HAP-1 (cell line): Measurements from ENCODE around the gene ENPEP.
"Not testable (repeated sequence)": the region's sequence is repeated elsewhere in the genome, so short reads cannot be mapped to it uniquely, and the experiment has no call there.

Source experiments
- DNase-seq, 2 experiments: peaks; one replicate each; pipeline ENCODE4 v3.0.0-alpha.2; 2016 to 2020; ENCODE audit warnings: low spot score in 2 of 2
- H3K27me3 ChIP-seq: fragments of 250-450 bp; sonication (Bioruptor Pico); 2 replicates; pipeline ENCODE4 v1.5.1; 2020; ENCODE audit warnings: low read depth, mild to moderate bottlenecking, moderate library complexity
- H3K36me3 ChIP-seq: fragments of 250-450 bp; sonication (Bioruptor Pico); replicated peaks from 2 replicates; pipeline ENCODE4 v1.5.1; 2020; ENCODE audit warnings: mild to moderate bottlenecking
- H3K4me1 ChIP-seq: fragments of 250-450 bp; sonication (Bioruptor Pico); 2 replicates; pipeline ENCODE4 v1.5.1; 2020; ENCODE audit warnings: mild to moderate bottlenecking
- H3K4me3 ChIP-seq: fragments of 250-450 bp; sonication (Bioruptor Pico); 2 replicates; pipeline ENCODE4 v1.5.1; 2020; ENCODE audit warnings: mild to moderate bottlenecking, moderate library complexity
- H3K9me3 ChIP-seq: fragments of 250-450 bp; sonication (Bioruptor Pico); 2 replicates; pipeline ENCODE4 v1.5.1; 2020; ENCODE audit warnings: mild to moderate bottlenecking, moderate library complexity
- in situ Hi-C: fragments of 300-500 bp; cut with MboI; formaldehyde crosslinking; loops from 3 replicates; pipeline ENCODE4 v1.14.3; 2020; ENCODE audit warnings: low sequenced_read_pairs, inconsistent platforms, mixed read lengths

Gene ENPEP

DNA sequence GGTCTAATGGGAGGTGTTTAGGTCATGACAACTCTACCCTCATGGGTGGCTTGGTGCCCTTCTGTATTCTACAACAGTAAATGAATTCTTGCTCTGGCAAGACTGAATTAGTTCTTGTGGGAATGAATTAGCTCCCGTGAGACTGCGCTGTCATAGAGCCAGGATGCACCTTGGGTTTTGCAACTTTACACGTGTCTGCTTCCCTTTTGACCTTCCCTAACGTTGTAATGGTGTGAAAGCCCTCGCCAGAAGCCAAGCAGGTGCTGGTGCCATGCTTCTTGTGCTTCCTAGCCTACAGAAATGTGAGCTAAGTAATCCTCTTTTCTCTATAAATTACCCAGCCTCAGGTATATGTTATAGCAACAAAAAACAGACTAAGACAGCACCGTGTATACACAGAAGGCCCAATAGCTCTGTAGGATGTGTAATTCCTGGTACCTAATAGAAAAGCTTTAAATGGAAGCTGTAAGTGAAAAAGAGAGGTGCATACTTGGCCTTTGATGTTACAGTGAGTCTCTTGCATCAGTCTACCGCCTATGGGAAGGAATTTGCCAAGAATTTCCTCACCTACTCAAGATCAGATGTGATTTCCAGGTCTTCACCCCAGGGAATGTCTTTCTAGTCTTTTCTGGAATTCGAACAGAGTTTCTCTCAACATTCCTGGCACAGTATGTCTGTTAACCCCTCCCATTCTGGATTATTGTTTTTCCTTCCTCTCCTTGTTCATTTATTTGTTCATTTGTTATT, 3.2 kb upstream of the ENPEP start:
- no peak for DNase-seq
- Histone ChIP-seq H3K4me3 (no peak overlapping the region), H3K4me1 (no peaks in the 10 kb centered on the region), H3K9me3 (no peaks in the 10 kb centered on the region), H3K36me3 (no peaks in the 10 kb centered on the region), H3K27me3 (no peaks in the 10 kb centered on the region)
- in situ Hi-C loops: no loop called here

DNA sequence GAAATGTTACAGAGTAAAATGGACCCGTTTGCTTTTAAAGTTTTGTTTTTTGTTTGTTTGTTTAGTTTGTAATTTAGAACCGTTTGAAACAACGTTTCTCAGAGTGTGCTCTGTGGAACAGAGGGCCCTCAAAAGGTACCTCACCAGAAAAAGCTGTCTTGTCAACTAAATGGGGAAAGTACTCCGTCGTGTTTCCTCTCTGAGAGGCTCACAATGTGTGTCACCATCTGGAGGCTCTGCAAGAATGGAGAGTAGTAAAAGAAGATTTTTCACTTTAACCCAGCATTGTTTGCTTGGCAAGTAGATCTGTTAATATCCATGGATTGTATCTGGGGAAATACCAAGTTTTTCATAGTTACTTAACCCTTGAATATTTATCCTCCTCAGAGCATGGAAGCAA, 1.5 kb upstream of the ENPEP start:
- in situ Hi-C loops: no loop called here
- Histone ChIP-seq H3K27me3 (no peaks in the 10 kb centered on the region), H3K36me3 (no peaks in the 10 kb centered on the region), H3K4me3 (no peak overlapping the region), H3K9me3 (no peaks in the 10 kb centered on the region), H3K4me1 (no peaks in the 10 kb centered on the region)
- no peak for DNase-seq

DNA sequence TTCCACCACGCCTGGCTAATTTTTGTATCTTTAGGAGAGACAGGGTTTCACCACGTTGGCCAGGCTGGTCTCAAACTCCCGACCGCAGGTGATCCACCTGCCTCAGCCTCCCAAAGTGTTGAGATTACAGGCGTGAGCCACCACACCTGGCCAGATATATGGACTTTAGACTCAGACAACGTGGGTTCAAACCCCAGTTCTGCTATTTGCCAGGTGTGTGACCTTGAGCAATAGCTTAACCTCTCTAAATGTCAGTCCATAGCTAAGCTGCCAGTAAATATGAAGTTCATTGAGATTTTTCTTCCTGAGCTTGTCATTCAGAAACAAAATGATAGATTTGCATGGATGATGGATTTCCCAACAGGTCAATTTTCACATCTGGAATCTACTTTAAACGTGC, 875 bp upstream of the ENPEP start:
- H3K36me3 ChIP-seq, DNase-seq, H3K27me3 ChIP-seq, H3K4me3 ChIP-seq, in situ Hi-C loops, H3K9me3 ChIP-seq, H3K4me1 ChIP-seq: not testable (repeated sequence)

DNA sequence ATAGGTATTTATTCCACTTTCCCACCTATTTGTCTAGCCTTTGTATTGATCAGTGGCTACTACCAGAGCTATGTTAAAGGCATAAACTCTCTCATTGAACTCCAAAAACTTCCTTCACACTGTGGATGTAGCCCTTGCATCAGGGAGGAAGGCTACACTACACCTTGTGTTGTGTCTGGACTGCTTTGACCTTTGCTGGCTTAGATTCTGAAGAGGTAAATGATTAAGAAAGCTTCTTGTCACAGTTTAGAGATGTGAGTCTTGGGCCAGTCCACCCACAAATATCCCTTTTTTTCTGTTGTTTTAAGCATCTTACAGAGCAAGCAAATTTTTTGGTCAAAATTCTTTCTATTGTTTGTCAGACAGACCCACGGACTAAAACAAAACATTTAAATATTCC, 1.9 kb downstream of the ENPEP start:
- H3K36me3 ChIP-seq: no peaks in the 10 kb centered on the region
- in situ Hi-C loops: no loop called here
- DNase-seq: no peak
- H3K4me3 ChIP-seq: no peak overlapping the region
- no peaks in the 10 kb centered on the region; the same call in 1 of the 2 replicates for H3K4me1 ChIP-seq
- no peaks in the 10 kb centered on the region for H3K9me3 ChIP-seq
- no peaks in the 10 kb centered on the region for H3K27me3 ChIP-seq

DNA sequence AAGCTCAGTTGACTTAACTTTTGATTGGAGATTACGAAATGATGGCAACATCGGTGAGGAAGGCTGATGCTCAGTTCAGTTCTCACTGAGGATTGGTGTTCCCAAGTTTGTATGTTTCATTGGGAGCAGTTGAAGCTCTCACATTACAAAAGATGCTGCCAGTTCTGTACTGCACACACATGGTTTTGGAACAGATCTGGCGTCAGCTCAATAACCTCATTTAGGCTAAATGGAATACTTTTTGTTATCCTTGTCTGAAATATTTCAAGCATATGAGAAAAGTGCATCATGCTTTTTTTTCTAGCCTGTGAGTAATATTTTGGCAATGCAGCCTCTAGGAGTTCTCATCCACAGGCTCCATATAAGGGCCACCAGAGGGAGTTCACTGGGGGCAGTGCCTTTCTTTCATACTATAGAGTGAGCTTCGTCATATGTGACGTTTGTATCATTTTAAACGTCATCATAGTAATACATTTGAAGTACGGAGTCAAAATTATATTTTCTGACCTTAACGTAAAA, 4.1 kb downstream of the ENPEP start:
- Histone ChIP-seq H3K4me1 (peaks cover 7% of the 10 kb centered on the region), H3K27me3 (no peaks in the 10 kb centered on the region), H3K4me3 (no peak overlapping the region), H3K36me3 (no peaks in the 10 kb centered on the region), H3K9me3 (no peaks in the 10 kb centered on the region)
- no peak for DNase-seq
- in situ Hi-C loops: no loop called here

GRCh38 chr4:110480746-110481271, 4.9 kb downstream of the ENPEP start:
- Histone ChIP-seq H3K27me3 (no peaks in the 10 kb centered on the region), H3K36me3 (no peaks in the 10 kb centered on the region), H3K4me1 (peaks cover 13% of the 10 kb centered on the region), H3K4me3 (no peak overlapping the region), H3K9me3 (no peaks in the 10 kb centered on the region)
- no peak for DNase-seq
- in situ Hi-C loops: no loop called here

DNA sequence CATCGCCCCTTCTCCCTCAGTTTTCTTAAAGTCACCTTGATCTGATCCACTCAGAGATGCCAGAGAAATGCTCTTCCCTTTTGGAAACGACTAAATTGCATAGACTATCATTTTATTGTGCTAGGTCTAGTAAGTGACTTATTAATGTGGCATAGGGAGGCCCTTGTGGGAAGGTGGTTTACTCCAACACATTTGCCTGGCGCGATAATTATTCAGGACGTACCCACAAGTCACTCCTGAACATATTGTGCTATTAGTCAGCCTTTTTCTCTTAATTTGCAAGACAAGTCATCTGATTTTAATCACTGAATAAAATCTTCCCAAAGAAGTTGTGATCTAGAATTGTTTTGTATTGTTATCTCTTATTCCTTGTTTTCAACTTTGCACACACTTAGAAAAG, 7.6 kb downstream of the ENPEP start:
- in situ Hi-C loops: no loop called here
- DNase-seq: no peak

DNA sequence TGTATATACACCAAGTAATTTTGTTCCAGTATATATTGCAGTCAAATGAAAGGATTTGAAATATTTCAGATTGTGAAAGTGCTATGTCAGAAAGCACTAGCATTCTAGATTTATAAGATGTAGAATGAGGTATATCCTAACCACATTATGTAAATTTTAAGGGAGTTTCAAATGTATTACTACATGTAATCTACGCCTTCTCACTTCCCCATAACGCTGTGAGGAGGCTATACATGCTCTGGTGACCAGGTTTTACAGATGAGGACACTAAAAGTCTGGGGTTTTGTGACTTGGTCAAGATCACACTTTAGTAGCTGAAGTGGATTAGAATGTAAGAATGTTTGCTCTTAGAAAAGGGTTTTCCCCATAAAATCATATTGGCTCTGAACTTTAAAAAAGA, 8.1 kb downstream of the ENPEP start:
- H3K4me3 ChIP-seq: no peak overlapping the region
- in situ Hi-C loops: no loop called here
- DNase-seq: no peak
- H3K27me3 ChIP-seq: no peaks in the 10 kb centered on the region
- H3K36me3 ChIP-seq: no peaks in the 10 kb centered on the region
- no peaks in the 10 kb centered on the region for H3K9me3 ChIP-seq
- peaks cover 39% of the 10 kb centered on the region for H3K4me1 ChIP-seq

More for the DNA sequence above, 7.6 kb downstream of the ENPEP start:
- H3K4me1 ChIP-seq: peaks cover 34% of the 10 kb centered on the region
- H3K36me3 ChIP-seq: no peaks in the 10 kb centered on the region
- H3K27me3 ChIP-seq: no peaks in the 10 kb centered on the region
- no peak overlapping the region for H3K4me3 ChIP-seq
- H3K9me3 ChIP-seq: no peaks in the 10 kb centered on the region

DNA sequence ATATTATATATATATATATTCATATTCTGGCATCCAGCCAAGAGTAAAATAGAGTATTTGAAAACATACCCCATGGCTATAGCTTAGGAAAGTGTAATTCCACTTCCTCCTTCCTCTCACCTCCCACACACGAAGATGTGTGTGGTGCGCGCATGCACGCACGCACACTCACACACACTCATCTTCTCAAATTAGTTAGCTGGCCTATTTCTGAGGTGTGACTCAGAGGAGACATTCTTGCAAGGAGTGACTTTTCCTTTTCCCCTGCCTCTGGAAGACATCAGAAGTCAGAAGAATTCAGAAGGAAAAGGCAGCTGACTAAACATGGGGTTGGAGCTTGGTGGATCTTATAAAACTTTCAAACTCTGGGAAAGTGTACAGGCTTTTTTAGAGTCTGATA, 8.8 kb downstream of the ENPEP start:
- in situ Hi-C loops: no loop called here
- H3K4me1 ChIP-seq: peaks cover 47% of the 10 kb centered on the region
- no peak overlapping the region for H3K4me3 ChIP-seq
- no peaks in the 10 kb centered on the region for H3K27me3 ChIP-seq
- no peaks in the 10 kb centered on the region for H3K36me3 ChIP-seq
- H3K9me3 ChIP-seq: no peaks in the 10 kb centered on the region
- no peak for DNase-seq

- Histone ChIP-seq H3K9me3 (no peaks in the 10 kb centered on the region), H3K4me3 (no peak overlapping the region), H3K27me3 (no peaks in the 10 kb centered on the region), H3K4me1 (peaks cover 53% of the 10 kb centered on the region), H3K36me3 (no peaks in the 10 kb centered on the region)
- in situ Hi-C loops: no loop called here
- no peak for DNase-seq
Measured at GRCh38 chr4:110485452-110485851, 9.5 kb downstream of the ENPEP start.

DNA sequence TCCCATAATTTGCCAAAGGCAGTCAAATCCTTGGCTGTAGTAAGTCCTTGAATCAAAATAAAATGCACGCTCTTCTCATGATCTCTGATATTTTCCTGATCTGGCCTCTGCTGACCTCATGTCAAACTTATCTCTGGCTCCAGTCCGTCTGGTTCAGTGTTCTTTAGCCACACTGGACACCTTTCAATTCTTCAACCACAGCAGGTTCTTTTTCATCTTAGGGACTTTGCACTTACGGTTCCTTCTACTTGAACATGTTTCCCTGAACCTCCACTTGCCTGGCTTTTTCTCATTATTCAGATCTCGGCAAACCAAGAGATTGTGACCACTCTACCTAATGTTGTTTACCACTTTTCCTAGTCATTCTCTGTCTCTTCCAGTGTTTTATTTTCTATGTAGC, 10.3 kb downstream of the ENPEP start:
- Histone ChIP-seq H3K27me3 (no peaks in the 10 kb centered on the region), H3K4me3 (no peak overlapping the region), H3K9me3 (no peaks in the 10 kb centered on the region), H3K36me3 (no peaks in the 10 kb centered on the region), H3K4me1 (peaks cover 56% of the 10 kb centered on the region)
- DNase-seq: no peak
- in situ Hi-C loops: no loop called here

DNA sequence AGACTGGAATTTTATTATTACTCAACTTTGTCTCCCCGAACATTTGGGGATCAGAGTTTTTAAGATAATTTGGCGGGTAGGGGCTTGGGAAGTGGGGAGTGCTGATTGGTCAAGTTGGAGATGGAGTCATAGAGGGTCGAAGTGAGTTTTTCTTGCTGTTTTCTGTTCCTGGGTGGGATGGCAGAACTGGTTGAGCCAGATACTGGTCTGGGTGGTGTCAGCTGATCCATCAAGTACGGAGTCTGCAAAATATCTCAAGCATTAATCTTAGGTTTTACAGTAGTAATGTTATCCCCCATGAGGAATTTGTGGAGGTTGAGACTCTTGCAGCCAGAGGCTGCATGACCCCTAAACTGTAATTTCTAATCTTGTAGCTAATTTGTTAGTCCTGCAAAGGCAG, 10.9 kb downstream of the ENPEP start:
- DNase-seq, in situ Hi-C loops, H3K9me3 ChIP-seq, H3K36me3 ChIP-seq, H3K27me3 ChIP-seq, H3K4me3 ChIP-seq: not testable (repeated sequence)
- peaks cover 56% of the 10 kb centered on the region for H3K4me1 ChIP-seq

GRCh38 chr4:110487873-110488272, 11.9 kb downstream of the ENPEP start:
- no peaks in the 10 kb centered on the region for H3K36me3 ChIP-seq
- in situ Hi-C loops: no loop called here
- no peaks in the 10 kb centered on the region for H3K9me3 ChIP-seq
- DNase-seq: peak; percentile 65 to 94
- H3K4me3 ChIP-seq: no peak overlapping the region
- H3K4me1 ChIP-seq: peaks cover 56% of the 10 kb centered on the region
- no peaks in the 10 kb centered on the region for H3K27me3 ChIP-seq

DNA sequence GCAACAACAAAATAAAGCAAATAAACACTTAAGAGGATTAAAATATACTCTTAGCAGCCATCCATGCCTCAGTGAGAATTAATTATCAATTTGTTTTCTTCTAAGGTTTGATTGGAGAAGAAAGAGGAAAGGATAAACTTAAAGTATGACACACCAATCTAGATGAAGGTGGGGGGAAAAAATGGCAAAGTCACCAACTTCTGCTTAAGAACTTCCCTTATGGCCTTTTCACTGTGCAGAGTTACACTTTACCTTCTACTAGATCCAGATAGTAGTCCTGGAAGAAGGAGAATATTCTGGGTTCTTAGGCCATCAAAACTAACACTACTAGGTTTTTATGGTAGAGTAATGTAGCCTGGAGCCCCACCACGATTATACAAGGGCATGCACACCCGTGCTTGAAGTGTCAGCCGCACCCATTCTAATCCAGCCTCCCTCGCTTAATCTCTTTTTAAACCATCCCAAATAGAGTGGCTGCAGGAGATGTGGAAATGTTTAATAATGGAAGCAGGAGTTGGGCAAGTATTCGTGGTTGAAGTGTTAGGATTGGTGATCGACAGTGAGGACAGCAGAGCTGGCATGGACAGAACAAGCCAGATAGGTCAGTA, 14.1 kb downstream of the ENPEP start:
- no peaks in the 10 kb centered on the region for H3K9me3 ChIP-seq
- in situ Hi-C loops: no loop called here
- peaks cover 63% of the 10 kb centered on the region for H3K4me1 ChIP-seq
- H3K4me3 ChIP-seq: no peak overlapping the region
- DNase-seq: peak; percentile 63 to 72
- H3K27me3 ChIP-seq: no peaks in the 10 kb centered on the region
- H3K36me3 ChIP-seq: no peaks in the 10 kb centered on the region
